Measurements from ENCODE around the gene HEBP2. TPM values are rescaled to one million over a fixed set of nuclear protein-coding genes. Genes with fewer than 3 reads are reported as not detected.

HEBP2 gene
- polyA plus RNA-seq, 1 experiment: 14.5 TPM

GRCh38 chr6:138427701-138428100 is 23.7 kb downstream of the HEBP2 start:
- no peak for TF ChIP-seq CTCF (IDR thresholded peaks at IDR 0.05; ENCODE audit: insufficient read depth, low read depth, low read length)
- DNase-seq (ENCODE audit: low read depth): no peak
- ChIA-PET CTCF (interaction anchor here (0.6 to 8.5 kb wide), 10 partner anchors 13 to 312 kb away, joined by 3 to 95 read pairs (median 7); no protein-coding TSS in a partner anchor), POLR2A (no interaction called here)
- no peaks in the 10 kb centered on the region; the same call in 1 of the 2 replicates for H3K36me3 ChIP-seq (ENCODE audit: control insufficient read depth, insufficient read depth, low read length)
- no peak overlapping the region for H3K4me3 ChIP-seq (ENCODE audit: low read depth, low read length)
- H3K27me3 ChIP-seq (ENCODE audit: control insufficient read depth, insufficient read depth, low read length): no peaks in the 10 kb centered on the region

- TF ChIP-seq CTCF (IDR thresholded peaks at IDR 0.05; ENCODE audit: insufficient read depth, low read depth, low read length): peak; percentile 66
- H3K4me3 ChIP-seq (ENCODE audit: low read depth, low read length): no peak overlapping the region
- H3K27me3 ChIP-seq (ENCODE audit: control insufficient read depth, insufficient read depth, low read length): no peaks in the 10 kb centered on the region
- H3K36me3 ChIP-seq (ENCODE audit: control insufficient read depth, insufficient read depth, low read length): no peaks in the 10 kb centered on the region; the same call in 1 of the 2 replicates
- ChIA-PET CTCF (interaction anchor here (0.5 to 8.5 kb wide), 21 partner anchors 11 to 327 kb away, joined by 3 to 95 read pairs (median 7); partner anchors contain the start of gene NHSL1), POLR2A (no interaction called here)
- no peak for DNase-seq (ENCODE audit: low read depth)
Measured at GRCh38 chr6:138428944-138429598, 25.0 kb downstream of the HEBP2 start.

GRCh38 chr6:138429761-138430160 is 25.7 kb downstream of the HEBP2 start:
- ChIA-PET POLR2A (no interaction called here), CTCF (interaction anchor here (0.6 to 8.5 kb wide), 22 partner anchors 10 to 344 kb away, joined by 3 to 95 read pairs (median 7); partner anchors contain the start of genes CCDC28A and NHSL1)
- Histone ChIP-seq H3K36me3 (ENCODE audit: control insufficient read depth, insufficient read depth, low read length) (no peaks in the 10 kb centered on the region), H3K27me3 (ENCODE audit: control insufficient read depth, insufficient read depth, low read length) (no peaks in the 10 kb centered on the region), H3K4me3 (ENCODE audit: low read depth, low read length) (no peak overlapping the region)
- DNase-seq (ENCODE audit: low read depth): no peak
- no peak for TF ChIP-seq CTCF (IDR thresholded peaks at IDR 0.05; ENCODE audit: insufficient read depth, low read depth, low read length)

GRCh38 chr6:138430361-138431145 is 26.5 kb downstream of the HEBP2 start:
- H3K36me3 ChIP-seq (ENCODE audit: control insufficient read depth, insufficient read depth, low read length): no peaks in the 10 kb centered on the region
- CTCF ChIA-PET: interaction anchor here (0.8 to 8.5 kb wide), 12 partner anchors 9 to 315 kb away, joined by 3 to 95 read pairs (median 10); partner anchors contain the start of gene NHSL1
- DNase-seq (ENCODE audit: low read depth): no peak
- no peak overlapping the region for H3K4me3 ChIP-seq (ENCODE audit: low read depth, low read length)
- POLR2A ChIA-PET: no interaction called here
- TF ChIP-seq CTCF (IDR thresholded peaks at IDR 0.05; ENCODE audit: insufficient read depth, low read depth, low read length): no peak
- no peaks in the 10 kb centered on the region for H3K27me3 ChIP-seq (ENCODE audit: control insufficient read depth, insufficient read depth, low read length)

All from BJ (cell line).